Suprapubic skin (tissue), 4 donors: Measurements from ENCODE around the gene PSMC3.

Experiments used
- CTCF ChIP-seq, 2 donors: fragments of 200-600 bp in 1 of 2; fragments of 450-650 bp in 1 of 2; sonication (generic) in 1 of 2; IDR thresholded peaks; one replicate each; pipeline ENCODE4 v1.5.1; 2016 to 2019; ENCODE audit warnings: antibody characterized with exemption in 2 of 2, mild to moderate bottlenecking in 1 of 2, moderate library complexity in 1 of 2
- POLR2A ChIP-seq, 2 donors: fragments of 450-650 bp; IDR thresholded peaks; one replicate each; pipeline ENCODE4 v1.6.1; 2017; ENCODE audit warnings: antibody characterized with exemption in 2 of 2, mild to moderate bottlenecking in 2 of 2, moderate library complexity in 2 of 2
- POLR2AphosphoS5 ChIP-seq, 3 donors: sonication (generic); formaldehyde crosslinking; IDR thresholded peaks; one replicate each; pipeline ENCODE4 v1.6.1; 2017; ENCODE audit warnings: antibody characterized with exemption in 3 of 3

- TF ChIP-seq POLR2AphosphoS5 (IDR thresholded peaks at IDR 0.05) (no peak), CTCF (IDR thresholded peaks at IDR 0.05) (no peak), POLR2A (IDR thresholded peaks at IDR 0.05) (no peak)
These were observed 27.7 kb downstream of the PSMC3 start for GRCh38 chr11:47398551-47398950.
